HPDE6-E6E7 (cell line): ENCODE results near the gene NXPH1.

Experiments used
- DNase-seq: peaks from one replicate; pipeline ENCODE4 v3.0.0; 2011; ENCODE audit warnings: missing footprints; ENCODE audit errors: extremely low spot score

Gene NXPH1

DNA sequence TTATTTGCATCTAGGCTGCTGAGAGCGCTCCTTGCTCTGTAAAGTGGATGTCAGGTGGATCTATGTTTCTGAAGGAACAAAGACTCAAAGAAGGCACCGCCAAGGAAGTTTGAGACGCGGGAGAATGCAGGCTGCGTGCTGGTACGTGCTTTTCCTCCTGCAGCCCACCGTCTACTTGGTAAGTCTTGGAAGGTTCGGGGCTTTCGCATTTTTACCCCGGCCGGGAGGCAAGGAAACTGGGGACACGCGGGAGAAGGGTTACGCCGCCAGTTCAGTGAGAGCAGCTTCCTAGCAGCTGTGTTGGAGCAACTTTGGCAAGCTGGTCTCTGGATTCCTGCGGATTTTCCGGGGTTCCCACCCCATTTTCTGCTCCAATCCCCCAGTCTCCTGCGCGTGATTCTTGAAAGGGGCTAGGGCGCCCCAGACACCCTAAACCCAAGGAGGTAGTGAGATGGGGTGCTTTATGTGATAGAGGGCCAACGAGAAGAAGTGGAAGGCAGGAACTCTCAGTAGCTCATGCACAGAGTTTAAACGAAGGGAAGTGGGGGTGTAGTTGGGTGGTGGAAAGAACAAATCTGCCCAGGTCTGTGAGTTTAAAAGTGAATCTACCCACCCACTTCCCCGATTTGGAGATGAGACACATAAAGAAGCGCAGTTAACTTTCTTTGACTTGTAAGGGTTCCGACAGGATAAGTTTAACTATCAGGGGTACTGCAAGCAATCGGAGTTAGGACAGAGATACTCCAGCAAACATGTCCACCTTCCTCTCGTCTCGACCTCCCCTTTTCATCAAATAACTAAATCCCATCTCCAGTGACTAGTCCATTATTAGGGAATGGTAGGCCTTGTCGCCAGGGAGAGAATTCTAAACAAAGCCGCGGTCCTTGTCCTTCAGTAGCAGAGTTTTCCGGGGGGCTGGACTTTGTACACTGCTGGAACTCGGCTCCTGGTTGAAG is 2.5 kb downstream of the NXPH1 start:
- DNase-seq: no peak

DNA sequence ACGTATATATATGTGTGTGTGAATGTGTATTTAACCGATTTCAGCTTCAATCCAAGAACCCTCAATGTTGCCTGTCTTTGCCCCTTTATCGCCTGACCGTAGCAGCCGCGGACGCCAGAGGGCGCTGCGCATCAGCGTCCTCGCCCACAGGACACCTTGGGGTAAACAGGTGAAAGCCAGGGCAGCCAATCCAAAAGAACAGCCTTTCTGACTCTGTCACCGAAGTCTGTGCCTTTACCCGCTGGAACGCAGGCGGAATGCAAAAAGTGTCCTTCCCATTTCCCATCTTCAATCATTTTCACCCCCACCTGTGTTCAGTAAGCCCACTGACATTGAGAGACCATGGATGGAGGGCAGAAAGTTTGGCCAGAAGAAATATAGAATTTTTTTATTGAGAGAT is 3.6 kb downstream of the NXPH1 start:
- peak; percentile 32 for DNase-seq

DNA sequence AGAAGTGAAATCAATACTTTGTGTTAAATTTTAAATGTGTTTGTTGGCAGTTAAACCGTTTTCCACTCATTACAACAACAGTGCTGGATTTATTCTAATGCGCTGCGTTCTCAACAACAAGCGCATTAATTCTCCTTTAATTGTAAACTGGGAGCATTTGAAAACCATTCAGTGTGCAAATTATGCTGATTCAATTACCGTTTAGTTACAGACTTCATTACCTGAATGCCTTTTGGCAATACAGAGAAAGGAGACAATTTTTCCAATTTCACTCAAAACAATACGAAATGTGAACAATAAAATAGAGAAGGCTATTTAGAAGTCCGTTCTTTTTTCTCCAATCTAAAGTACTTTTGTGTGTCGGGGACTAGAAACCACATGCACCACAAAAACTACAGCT is 4.2 kb downstream of the NXPH1 start:
- DNase-seq: no peak

DNA sequence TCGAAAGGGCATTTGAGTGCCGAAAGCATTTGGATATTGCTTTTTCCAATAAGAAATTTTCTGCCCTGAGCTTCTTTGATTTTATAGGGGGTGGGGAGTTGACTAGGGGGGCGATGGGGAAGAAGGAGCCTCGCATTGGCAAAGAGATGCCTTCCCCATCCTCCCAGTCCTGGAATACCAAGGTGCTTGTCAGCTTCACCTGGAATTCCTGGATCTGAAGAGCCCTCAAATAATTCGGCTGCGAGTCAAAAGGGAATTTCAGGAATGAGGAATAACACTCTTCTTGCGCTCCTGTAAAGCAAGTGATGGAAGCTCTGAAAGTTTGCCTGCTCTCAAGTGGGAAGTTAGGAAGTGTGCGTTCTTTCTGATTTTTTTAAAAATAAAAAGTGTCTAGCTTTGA is 7.3 kb downstream of the NXPH1 start:
- DNase-seq: no peak

DNA sequence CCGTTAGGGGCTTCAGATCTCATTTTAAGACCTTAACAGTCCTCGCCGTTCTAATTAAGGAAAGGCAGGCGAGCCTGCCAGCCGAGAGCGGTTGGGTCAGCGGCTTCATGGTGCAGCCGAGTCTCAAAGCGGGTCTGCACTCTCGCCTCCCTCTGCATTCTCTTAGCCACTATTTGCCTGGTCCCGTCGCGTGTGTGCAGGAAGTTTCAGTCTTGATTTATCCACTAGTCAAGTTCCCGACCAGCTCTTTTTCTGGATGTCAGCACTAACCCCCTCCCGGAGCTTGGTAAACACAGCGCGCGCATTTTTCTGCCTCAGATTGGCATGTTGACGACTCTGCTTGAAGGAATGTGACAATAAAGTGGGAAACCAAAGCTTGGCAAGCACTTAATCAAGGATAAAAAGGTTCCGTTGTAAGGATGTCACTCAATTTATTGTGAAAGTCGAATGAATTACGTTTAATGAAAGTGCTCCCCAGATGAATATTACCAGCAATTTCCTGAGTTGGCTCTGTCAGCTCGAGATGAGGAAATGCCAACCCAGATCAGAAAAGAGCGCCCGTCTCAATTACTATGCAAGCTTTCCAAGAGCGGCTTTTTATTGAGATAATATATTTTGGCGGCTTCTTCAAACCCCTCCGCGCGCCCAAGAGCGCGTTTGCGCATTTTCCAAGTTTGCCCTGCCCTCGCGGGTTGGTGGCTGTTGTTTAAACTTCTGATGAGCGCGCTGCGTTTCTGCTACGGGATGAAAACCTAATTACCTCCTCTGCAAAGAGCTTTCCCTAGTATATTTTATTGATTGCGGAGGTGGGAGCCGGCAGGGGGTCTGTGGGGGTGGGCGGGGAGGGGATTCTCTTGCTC is 7.9 kb downstream of the NXPH1 start:
- DNase-seq: no peak

DNA sequence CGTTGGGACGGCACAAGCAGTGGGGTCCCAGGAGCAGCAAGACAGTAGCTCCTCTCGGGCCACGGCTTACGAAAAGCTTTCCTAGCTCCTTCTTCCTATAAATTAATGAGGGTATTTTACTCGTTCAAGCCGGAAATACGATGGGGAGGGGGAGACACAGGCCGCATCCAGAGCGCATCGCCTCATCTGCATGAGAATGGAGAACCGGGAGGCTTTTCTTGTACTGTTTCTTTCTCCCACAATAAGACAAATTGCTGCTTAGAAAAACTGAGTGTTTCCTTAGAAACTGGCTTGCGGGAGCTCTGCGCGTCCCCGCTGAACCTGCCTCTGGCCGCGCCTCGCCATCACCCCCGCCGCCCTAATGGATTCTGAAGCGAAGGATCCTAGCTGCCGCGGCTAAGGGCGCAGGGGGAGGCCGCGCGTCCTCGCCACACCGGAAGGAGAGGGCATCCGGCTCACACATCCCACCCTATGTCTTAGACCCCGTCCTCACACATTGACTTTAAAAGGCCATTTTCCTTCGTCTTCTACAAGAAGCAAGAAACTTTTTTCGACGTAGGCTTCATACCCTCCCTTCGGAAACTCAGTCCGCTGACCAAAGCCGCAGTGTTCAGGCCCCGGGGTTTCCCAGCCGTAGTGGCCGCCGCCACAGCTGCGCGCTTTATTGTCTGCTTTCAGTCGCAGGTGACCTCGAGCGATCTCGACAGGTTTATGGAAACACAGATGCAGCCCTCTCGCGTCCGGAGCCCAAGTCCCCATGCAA is 8.8 kb downstream of the NXPH1 start:
- no peak for DNase-seq

DNA sequence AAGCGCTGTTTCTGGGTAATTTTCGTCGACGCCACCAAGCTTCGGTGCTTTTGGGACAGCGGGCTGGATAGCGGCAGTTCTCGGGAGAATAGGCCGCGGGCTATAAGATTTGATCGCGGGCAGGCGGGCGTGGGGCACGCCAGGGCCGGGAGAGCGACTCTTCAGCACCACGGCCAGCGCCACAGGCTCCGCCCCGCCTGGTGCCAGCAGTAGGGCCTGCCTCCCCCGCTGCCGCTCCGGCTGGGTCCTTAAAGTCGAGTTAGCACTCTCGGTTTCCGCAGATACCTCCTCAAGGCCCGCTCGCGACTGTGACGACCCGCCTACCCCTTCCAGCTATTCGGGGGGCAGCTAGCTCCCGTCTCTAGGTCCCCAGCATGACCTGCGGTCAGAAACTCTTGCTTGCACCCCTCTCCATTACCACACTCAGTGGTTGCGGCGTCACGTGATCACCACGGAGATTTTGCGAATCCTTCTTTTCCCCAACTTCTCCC is 9.4 kb downstream of the NXPH1 start:
- DNase-seq: no peak

DNA sequence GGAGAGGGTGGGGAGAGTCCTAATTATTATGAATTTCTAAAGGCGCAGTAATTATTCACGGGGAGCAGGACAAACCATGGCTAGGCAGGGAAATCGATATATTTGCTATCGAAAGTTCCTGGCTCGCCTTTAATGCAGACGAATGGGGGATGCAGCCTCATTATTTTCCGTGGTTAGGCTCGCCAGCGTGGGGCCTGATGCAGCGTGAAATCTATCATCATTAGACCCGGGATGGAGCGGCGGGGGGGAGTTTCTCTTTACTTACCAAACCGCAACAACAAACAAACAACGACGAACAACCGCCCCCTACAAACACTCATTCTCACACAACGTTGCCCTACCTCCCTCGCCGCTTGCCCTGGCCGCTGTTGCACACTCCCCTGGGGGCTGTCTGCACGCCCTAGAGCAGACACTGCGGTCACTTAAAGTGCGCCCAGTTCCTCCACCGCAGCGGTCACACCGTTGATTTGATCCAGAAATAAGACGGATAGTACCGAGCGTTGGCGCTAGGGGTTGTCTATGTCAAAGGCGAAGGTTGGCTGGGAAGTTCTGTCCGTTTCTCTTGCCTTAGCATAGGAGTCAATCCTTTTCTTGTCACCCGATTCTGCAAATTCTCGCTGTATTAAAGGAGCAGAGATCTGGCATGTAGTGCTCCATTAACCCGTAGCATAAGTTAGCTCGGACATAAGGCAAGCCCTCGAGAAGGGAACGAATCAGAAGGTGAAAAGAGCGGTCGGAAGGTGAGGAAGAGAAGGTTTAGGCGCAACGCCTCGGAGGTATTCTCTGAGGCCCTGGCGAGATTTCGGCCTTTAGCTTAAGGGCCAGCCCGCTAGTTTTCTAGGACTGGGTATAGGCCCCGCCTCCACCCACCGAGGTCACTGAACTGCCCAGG is 10.4 kb downstream of the NXPH1 start:
- no peak for DNase-seq

DNA sequence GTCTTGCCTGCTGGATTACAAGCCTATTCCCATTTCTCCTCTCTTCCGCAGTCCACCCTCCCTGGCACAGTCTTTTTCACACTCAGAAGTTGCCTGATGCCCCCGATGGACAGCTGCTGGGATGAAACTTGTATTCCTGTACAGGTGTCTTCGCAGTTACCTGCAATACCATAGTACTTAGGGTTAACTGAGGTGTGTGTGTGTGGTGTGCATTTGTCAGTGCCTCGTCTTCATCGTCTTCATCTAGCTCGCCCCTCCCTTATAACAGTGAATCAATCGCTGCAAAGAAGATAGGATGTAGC is 11.0 kb downstream of the NXPH1 start:
- no peak for DNase-seq

DNA sequence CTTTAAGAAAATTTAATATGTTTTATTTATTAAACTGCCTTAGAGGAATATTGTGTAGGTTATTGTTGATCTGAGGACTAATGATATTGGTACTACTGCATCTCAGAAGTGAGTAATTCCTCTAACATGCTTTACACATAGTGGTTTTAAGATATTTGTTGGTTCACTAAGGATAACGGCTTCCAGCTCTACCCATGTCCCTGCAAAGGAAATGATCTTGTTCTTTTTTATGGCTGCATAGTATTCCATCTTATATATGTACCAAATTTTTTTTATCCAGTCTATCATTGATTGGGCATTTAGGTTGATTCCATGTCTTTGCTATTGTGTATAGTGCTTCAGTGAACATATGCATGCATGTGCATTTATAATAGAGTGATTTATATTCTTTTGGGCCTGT is 20.1 kb downstream of the NXPH1 start:
- no peak for DNase-seq

DNA sequence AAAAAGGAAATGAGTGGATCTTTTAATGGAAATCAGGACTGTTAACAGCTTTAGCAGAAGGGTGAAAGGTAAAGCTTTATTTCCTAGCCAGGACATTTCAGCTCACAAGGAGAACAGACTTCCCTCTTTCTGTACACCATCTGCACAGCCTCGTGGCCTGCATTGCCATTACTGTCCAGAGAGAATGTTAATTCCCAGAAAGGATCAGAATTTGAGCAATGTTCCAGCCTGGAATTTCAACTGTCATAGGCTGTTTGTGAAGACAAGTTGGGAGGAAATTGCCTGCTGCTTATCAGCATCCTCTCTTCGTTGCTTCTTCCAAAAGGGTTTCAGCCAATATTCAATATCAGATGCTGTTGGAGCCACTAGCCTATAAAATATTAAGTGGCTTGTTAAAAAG is 22.0 kb downstream of the NXPH1 start:
- DNase-seq: no peak

DNA sequence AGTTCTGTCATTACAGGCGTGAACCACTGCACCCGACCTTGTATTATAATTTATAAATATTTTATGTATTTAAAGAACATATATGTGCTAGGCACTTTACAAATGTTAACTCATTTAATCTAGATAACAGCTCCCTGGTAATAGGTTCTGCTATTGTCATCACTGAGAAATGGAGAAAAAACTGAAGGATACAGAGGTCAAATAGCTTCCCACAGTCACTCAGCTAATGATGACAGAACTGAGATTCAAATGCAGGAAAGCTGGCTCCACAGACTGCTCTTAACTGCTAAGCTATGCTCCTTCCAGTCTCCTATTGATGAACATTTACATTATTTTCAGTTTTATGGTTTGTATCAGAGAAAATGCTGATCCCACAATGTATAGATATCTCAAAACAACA is 28.9 kb downstream of the NXPH1 start:
- no peak for DNase-seq

DNA sequence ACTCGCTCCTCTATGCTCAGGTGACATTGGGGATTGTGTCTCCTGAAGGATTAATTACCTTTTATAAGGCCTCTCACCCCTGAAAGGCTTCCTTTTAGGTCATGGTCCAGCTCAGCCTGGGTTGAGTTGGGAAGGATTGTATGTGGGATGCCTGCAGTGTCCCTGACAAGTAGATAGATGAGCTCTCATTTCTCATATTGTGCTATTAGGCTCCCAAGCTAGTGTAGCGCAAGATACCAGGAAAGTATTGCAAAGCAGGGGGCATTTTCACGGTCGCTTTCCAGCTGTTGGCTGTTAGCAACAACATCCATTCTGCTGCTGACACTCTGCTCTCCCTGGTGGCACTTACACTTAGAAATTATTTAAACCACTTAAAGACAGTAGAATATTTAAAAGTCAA is 31.9 kb downstream of the NXPH1 start:
- DNase-seq: no peak

DNA sequence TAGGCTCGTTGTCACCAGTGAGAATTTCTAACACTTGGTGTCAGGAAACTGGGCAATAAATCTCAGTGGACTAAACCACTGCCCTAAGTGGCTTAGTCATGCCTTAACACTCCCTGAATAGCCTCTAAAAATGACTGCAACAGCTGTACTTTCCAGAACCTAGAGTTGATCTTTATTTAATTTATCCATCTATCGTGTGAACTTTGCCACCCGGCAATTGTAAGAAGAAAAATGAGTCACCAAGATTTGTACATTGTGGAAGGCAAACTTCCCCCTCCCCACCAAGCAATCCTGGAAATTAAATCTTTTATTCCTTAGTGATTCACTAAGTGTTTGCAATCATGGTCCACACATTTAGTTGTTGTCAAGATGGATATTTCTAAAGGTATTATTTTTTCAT is 47.1 kb downstream of the NXPH1 start:
- no peak for DNase-seq

DNA sequence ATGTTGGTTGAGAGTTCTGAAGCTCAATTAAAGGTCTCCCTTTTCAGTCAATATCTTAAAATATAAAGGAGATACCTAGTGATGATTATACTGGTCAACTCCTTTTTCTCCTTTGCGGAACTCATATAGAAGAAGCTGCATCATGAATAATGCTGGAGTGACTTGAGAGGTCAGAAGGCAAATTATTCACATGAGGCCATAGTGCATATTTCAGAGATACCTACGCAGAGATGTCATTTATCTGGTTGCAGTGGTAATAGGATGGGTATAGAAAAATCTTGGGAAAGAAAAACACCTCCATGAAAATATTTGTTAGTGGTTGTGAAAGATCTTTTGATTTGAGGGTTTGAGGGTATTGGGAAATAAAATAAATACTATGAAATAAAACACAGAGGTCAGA is 47.7 kb downstream of the NXPH1 start:
- no peak for DNase-seq

DNA sequence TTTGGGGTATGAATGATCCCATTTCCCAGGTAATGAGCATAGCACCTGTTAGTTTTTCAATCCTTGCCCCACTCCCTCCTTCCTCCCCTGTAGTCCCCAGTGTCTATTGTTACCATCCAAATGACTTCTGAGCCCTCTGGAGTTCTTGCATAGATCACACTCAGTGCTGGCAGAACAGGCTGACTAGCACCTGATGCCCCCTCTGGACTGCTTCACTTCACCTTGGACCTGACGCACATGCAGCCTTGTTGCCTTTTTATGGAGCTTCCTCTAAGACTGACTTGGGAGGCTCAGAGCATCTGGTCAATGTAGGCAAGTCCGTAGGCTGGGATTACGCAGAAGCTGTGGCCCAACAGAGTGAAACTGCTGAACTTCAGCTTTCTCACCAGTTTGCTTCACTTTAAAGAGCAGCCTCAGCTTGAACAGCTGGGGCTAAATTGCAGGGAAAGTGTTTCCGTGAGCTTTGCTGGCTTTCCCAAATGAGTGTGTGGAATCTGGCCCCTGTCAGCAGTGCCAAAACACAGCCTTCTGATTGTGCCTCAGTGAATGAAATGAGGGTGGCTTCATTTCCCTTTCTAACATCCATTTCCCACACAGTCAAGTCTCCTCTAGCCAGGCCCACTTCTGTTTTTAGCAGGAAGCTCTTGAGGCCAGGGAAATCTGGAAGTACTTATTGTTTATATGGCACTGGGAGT is 48.5 kb downstream of the NXPH1 start:
- no peak for DNase-seq

DNA sequence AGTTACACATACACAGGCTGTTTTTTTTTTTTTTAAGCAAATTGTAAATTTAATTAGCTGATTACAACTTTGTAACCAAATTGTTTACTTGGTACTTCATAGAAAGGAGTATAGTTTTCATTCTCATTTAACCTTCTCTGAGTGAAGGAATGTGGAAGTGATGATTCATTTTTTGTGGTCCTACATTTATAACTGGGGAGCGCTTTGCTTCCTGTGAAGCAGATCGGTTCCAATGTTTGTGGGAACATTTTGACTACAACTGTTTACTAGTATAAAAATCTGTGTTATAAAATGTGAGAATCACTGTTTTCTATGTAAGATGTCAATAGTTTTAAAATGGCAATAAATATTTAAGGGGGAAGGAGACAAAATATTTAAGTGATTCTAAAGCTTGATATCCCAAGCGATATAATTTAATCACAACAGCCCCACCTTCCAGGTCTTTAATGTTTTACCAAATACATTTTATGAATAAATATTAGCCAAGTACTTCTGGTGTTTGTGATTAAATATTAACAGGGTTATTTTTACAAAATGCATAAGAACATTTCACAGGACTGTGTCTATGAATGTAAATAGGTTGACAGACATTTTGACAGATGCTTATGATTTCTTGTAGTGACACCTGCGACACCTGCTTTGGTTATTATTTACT is 57.1 kb downstream of the NXPH1 start:
- DNase-seq: no peak

DNA sequence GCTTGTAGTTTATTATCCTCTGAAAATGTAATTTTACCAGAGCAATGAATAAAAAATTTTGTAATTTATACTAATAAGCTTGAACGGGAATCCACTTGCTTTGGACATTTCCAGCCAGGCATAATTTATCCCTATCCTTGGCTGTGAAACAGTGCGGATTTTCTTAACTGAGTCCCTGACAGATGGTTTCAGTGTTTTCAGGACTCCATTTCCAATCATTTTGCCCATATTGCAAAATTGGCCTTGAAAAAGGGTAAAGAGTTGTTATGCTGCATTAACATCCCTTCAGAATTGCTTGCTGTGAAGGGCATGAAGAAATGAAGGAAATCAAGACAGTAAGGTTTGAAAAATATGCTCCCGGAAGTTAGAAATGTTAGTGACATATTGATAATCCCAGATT is 57.7 kb downstream of the NXPH1 start:
- no peak for DNase-seq

DNA sequence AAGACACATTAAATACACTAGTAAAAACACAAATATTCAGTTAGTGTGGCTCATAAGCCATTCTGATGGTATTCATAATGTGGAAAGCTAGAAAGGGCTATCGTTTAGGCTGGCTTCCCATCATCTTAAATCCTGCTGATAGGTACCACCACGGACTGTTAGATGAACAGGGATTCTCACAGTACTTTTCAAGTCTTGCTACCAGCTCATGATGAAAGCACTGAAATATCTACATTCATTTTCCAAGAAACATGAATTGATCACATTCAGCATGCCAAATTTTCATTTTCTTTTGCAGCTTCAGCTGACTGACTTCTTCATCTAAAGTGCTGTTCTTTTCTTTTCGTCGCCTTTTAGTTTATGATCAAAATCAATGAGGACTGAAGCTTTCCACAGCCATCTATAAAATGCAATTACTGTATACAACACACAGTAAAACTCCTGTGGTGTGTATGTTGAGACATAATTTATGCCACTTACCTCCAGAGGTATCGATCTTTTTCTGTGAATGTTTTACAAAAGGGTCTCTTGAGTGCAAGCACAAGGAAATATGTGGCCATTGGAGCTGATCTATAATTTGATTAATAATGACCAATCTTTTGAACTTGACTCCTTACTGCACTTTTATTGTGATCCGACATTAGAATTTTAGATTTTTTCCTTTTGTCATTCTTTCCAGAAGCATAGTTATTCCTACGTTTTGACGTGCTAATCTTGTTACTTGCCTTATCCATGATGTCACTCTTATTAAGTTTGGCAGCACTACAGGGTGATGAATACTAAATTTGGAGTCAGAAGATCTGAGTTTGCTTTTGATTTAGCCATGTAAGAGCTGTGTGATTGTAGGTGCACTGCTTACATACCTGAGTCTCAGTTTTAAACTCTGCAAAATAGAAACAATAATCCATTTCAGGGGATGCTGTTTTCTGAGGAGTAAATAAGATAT is 58.4 kb downstream of the NXPH1 start:
- no peak for DNase-seq
